ENCODE data around the gene SLC9A3.

Gene SLC9A3

GRCh38 chr5:458547-459353 is 65.5 kb downstream of the SLC9A3 start:
- no peak for DNase-seq (ENCODE audit: low read depth)

GRCh38 chr5:457195-457961 is 66.9 kb downstream of the SLC9A3 start:
- DNase-seq (ENCODE audit: low read depth): no peak

- DNase-seq (ENCODE audit: low read depth): no peak
Observed at GRCh38 chr5:456351-457194, 67.7 kb downstream of the SLC9A3 start.

GRCh38 chr5:455806-456205 is 68.4 kb downstream of the SLC9A3 start:
- no peak for DNase-seq (ENCODE audit: low read depth)

- no peak for DNase-seq (ENCODE audit: low read depth)
Observed at GRCh38 chr5:454936-455335, 69.3 kb downstream of the SLC9A3 start.

GRCh38 chr5:453725-454481 is 70.3 kb downstream of the SLC9A3 start:
- no peak for DNase-seq (ENCODE audit: low read depth)

GRCh38 chr5:452978-453710 is 71.1 kb downstream of the SLC9A3 start:
- DNase-seq (ENCODE audit: low read depth): no peak

GRCh38 chr5:451587-452458 is 72.4 kb downstream of the SLC9A3 start:
- DNase-seq (ENCODE audit: low read depth): no peak

- no peak for DNase-seq (ENCODE audit: low read depth)
Observed at GRCh38 chr5:449151-449550, 75.1 kb downstream of the SLC9A3 start.

GRCh38 chr5:448766-449090 is 75.5 kb downstream of the SLC9A3 start:
- no peak for DNase-seq (ENCODE audit: low read depth)

- no peak for DNase-seq (ENCODE audit: low read depth)
Observed at GRCh38 chr5:448061-448765, 76.0 kb downstream of the SLC9A3 start.

GRCh38 chr5:447501-447900 is 76.7 kb downstream of the SLC9A3 start:
- DNase-seq (ENCODE audit: low read depth): no peak

GRCh38 chr5:446883-447263 is 77.4 kb downstream of the SLC9A3 start:
- DNase-seq (ENCODE audit: low read depth): no peak

- DNase-seq (ENCODE audit: low read depth): no peak
Observed at GRCh38 chr5:446066-446882, 78.0 kb downstream of the SLC9A3 start.

- no peak for DNase-seq (ENCODE audit: low read depth)
Observed at GRCh38 chr5:445591-445990, 78.7 kb downstream of the SLC9A3 start.

- no peak for DNase-seq (ENCODE audit: low read depth)
Observed at GRCh38 chr5:444226-444625, 80.0 kb downstream of the SLC9A3 start.

GRCh38 chr5:443239-444151 is 80.8 kb downstream of the SLC9A3 start:
- DNase-seq (ENCODE audit: low read depth): no peak

All from stimulated activated CD8-positive, alpha-beta memory T cell treated with anti-CD3 and anti-CD28 coated beads, Interleukin-15, amount 100 ng/mL, for 1 hour (primary cell).